HG03280 (cell line): Measurements from ENCODE around the gene IL19.
"Not testable (repeated sequence)": the region's sequence is repeated elsewhere in the genome, so short reads cannot be mapped to it uniquely, and the experiment has no call there.

ENCODE experiments used
- ATAC-seq: cut with Tn5 transposase; IDR thresholded peaks from one replicate; pipeline ENCODE4 v1.9.1; 2021; ENCODE audit warnings: mild to moderate bottlenecking, moderate library complexity; ENCODE audit not compliant: unreplicated experiment

Gene IL19

GRCh38 chr1:206772243-206772937 lies 1.8 kb downstream of the IL19 start, which contains the start of gene IL10:
IL10 (minus strand) TSS chr1:206772494; CDS start chr1:206772435, 59 bp downstream.
- no peak for ATAC-seq

GRCh38 chr1:206774093-206774492 lies 3.5 kb downstream of the IL19 start:
- no peak for ATAC-seq

GRCh38 chr1:206776229-206776628 lies 5.7 kb downstream of the IL19 start:
- ATAC-seq, result no peak

GRCh38 chr1:206778031-206778430 lies 7.5 kb downstream of the IL19 start:
- no peak for ATAC-seq

- not testable (repeated sequence) for ATAC-seq
Measured at GRCh38 chr1:206778911-206779310, 8.3 kb downstream of the IL19 start.

GRCh38 chr1:206779638-206780037 lies 9.1 kb downstream of the IL19 start:
- ATAC-seq, result no peak

- ATAC-seq, result peak; percentile 49
Measured at GRCh38 chr1:206782448-206782847, 11.9 kb downstream of the IL19 start.

- ATAC-seq, result no peak
Measured at GRCh38 chr1:206783506-206783905, 12.9 kb downstream of the IL19 start.

- ATAC-seq, result peak; percentile 72
Measured at GRCh38 chr1:206784471-206784903, 13.9 kb downstream of the IL19 start.

GRCh38 chr1:206785182-206785765 lies 14.7 kb downstream of the IL19 start:
- ATAC-seq, result no peak

GRCh38 chr1:206786212-206786886 lies 15.8 kb downstream of the IL19 start:
- no peak for ATAC-seq

GRCh38 chr1:206787891-206788290 lies 17.3 kb downstream of the IL19 start:
- ATAC-seq, result no peak

GRCh38 chr1:206788487-206789050 lies 18.0 kb downstream of the IL19 start:
- ATAC-seq, result no peak

GRCh38 chr1:206790502-206791250 lies 20.1 kb downstream of the IL19 start:
- ATAC-seq, result no peak

GRCh38 chr1:206792939-206793607 lies 22.5 kb downstream of the IL19 start:
- ATAC-seq, result peak; percentile 44

- ATAC-seq, result no peak
Measured at GRCh38 chr1:206793620-206794019, 23.0 kb downstream of the IL19 start.

GRCh38 chr1:206794294-206794908 lies 23.8 kb downstream of the IL19 start:
- ATAC-seq, result no peak

- ATAC-seq, result no peak
Measured at GRCh38 chr1:206796116-206796515, 25.5 kb downstream of the IL19 start.

- no peak for ATAC-seq
Measured at GRCh38 chr1:206796981-206797402, 26.4 kb downstream of the IL19 start.
